Lower leg skin (tissue), 4 donors: ENCODE data around the gene MGMT. TPM values are rescaled to one million over a fixed set of nuclear protein-coding genes. Genes with fewer than 3 reads are reported as not detected.

ENCODE experiments used
- DNase-seq, 2 donors: peaks; one replicate each; pipeline ENCODE4 v3.0.0-alpha.2; 2019; ENCODE audit warnings: low spot score in 2 of 2
- H3K4me3 ChIP-seq: fragments of 200-600 bp; sonication (generic); 2 replicates; pipeline ENCODE4 v1.5.1; 2017; ENCODE audit warnings: mild to moderate bottlenecking, low read depth; ENCODE audit not compliant: poor library complexity, severe bottlenecking
- CTCF ChIP-seq, 3 donors: fragments of 450-650 bp; IDR thresholded peaks; one replicate each; pipeline ENCODE4 v1.5.1; 2016; ENCODE audit warnings: antibody characterized with exemption in 3 of 3, mild to moderate bottlenecking in 3 of 3, moderate library complexity in 2 of 3
- POLR2A ChIP-seq, 2 donors: fragments of 450-650 bp; IDR thresholded peaks; one replicate each; pipeline ENCODE4 v1.6.1; 2016 to 2017; ENCODE audit warnings: antibody characterized with exemption in 2 of 2, mild to moderate bottlenecking in 1 of 2, moderate library complexity in 1 of 2
- WGBS, 2 donors: methylation state at CpG; one replicate each; pipeline ENCODE4 v1.1.5; 2018; 5-methylcytosine and 5-hydroxymethylcytosine counted together
- intact Hi-C: fragments of 100-400 bp; cut with DNase I; formaldehyde crosslinking; loops from one replicate; pipeline ENCODE4 v1.15.0; 2023; ENCODE audit warnings: low total_unique reads
- total RNA-seq, 4 donors: library from RNA; depleted of rRNA; stranded (reverse); fragments of >200 nt; gene quantifications; one replicate each; pipeline ENCODE4 v1.1.0, GENCODE V29; 2016

Gene MGMT
- total RNA-seq, 4 donors from 2014 or later = 13.1 to 38.7 (median 29.2) TPM

GRCh38 chr10:129455625-129456024, 11.4 kb upstream of the MGMT start:
- intact Hi-C loops = no loop called here
- no peak for TF ChIP-seq CTCF (IDR thresholded peaks at IDR 0.05)
- 60 to 62% methylated on average over 6 of the region's 6 CpGs for WGBS, 2 donors
- no peak for DNase-seq
- no peak overlapping the region for H3K4me3 ChIP-seq

- DNase-seq = peak in 1 of 2 donors; percentile 46
- TF ChIP-seq POLR2A (IDR thresholded peaks at IDR 0.05) (no peak), CTCF (IDR thresholded peaks at IDR 0.05) (no peak)
- WGBS, 2 donors = 88 to 94% methylated on average over 10 of the region's 10 CpGs
- no peak overlapping the region for H3K4me3 ChIP-seq
- intact Hi-C loops = no loop called here
Observed at GRCh38 chr10:129459762-129460539, 7.1 kb upstream of the MGMT start.

GRCh38 chr10:129462257-129462795, 4.7 kb upstream of the MGMT start:
- no peak overlapping the region for H3K4me3 ChIP-seq
- intact Hi-C loops = no loop called here
- peak in 1 of 2 donors; percentile 17 for DNase-seq
- 91 to 92% methylated on average over 6 of the region's 6 CpGs for WGBS, 2 donors
- no peak for TF ChIP-seq CTCF (IDR thresholded peaks at IDR 0.05)
- no peak for TF ChIP-seq POLR2A (IDR thresholded peaks at IDR 0.05)

GRCh38 chr10:129464251-129464650, 2.8 kb upstream of the MGMT start:
- TF ChIP-seq CTCF (IDR thresholded peaks at IDR 0.05) (no peak), POLR2A (IDR thresholded peaks at IDR 0.05) (no peak)
- intact Hi-C loops = no loop called here
- DNase-seq = peak in 1 of 2 donors; percentile 78
- H3K4me3 ChIP-seq = no peak overlapping the region
- WGBS, 2 donors = 74% methylated on average over 8 of the region's 8 CpGs

- no peak for DNase-seq
- no peak overlapping the region for H3K4me3 ChIP-seq
- intact Hi-C loops = no loop called here
- 85 to 86% methylated on average over 15 to 16 of the region's 21 CpGs for WGBS, 2 donors
- TF ChIP-seq CTCF (IDR thresholded peaks at IDR 0.05) = no peak
- no peak for TF ChIP-seq POLR2A (IDR thresholded peaks at IDR 0.05)
Observed at GRCh38 chr10:129465796-129466702, 992 bp upstream of the MGMT start.
